Stimulated activated CD8-positive, alpha-beta memory T cell treated with anti-CD3 and anti-CD28 coated beads, Interleukin-15, amount 100 ng/mL, for 24 hours (primary cell): ENCODE measurements around the gene MARCKS.

Experiments used
- DNase-seq: peaks from one replicate; pipeline ENCODE4 v3.0.0-alpha.2; 2020; ENCODE audit warnings: low read depth

The MARCKS gene

GRCh38 chr6:113853252-113853651 is 3.9 kb upstream of the MARCKS start:
- no peak for DNase-seq

- no peak for DNase-seq
These were observed 2.3 kb upstream of the MARCKS start for GRCh38 chr6:113854531-113855499.

- no peak for DNase-seq
These were observed 1.4 kb upstream of the MARCKS start for GRCh38 chr6:113855500-113856374.

- DNase-seq: no peak
These were observed 845 bp upstream of the MARCKS start for GRCh38 chr6:113856375-113856624.

- DNase-seq: no peak
These were observed 673 bp downstream of the MARCKS start for GRCh38 chr6:113857556-113858479.

GRCh38 chr6:113858480-113859348 is 1.6 kb downstream of the MARCKS start:
- DNase-seq: peak; percentile 76

- DNase-seq: no peak
These were observed 2.4 kb downstream of the MARCKS start for GRCh38 chr6:113859349-113860180.

- no peak for DNase-seq
These were observed 3.2 kb downstream of the MARCKS start for GRCh38 chr6:113860181-113860955.

- DNase-seq: no peak
These were observed 5.0 kb downstream of the MARCKS start for GRCh38 chr6:113862112-113862511.

GRCh38 chr6:113870917-113871316 is 13.8 kb downstream of the MARCKS start:
- DNase-seq: no peak

GRCh38 chr6:113871975-113872374 is 14.8 kb downstream of the MARCKS start:
- no peak for DNase-seq

GRCh38 chr6:113873043-113873667 is 16.0 kb downstream of the MARCKS start:
- DNase-seq: no peak

GRCh38 chr6:113875470-113875869 is 18.3 kb downstream of the MARCKS start:
- DNase-seq: no peak

GRCh38 chr6:113876695-113877094 is 19.6 kb downstream of the MARCKS start:
- DNase-seq: no peak

- no peak for DNase-seq
These were observed 22.3 kb downstream of the MARCKS start for GRCh38 chr6:113879186-113880096.

- DNase-seq: no peak
These were observed 24.4 kb downstream of the MARCKS start for GRCh38 chr6:113881478-113881980.

GRCh38 chr6:113882336-113883022 is 25.3 kb downstream of the MARCKS start:
- DNase-seq: no peak
